Suprapubic skin (tissue), 4 donors: ENCODE results near the gene PXMP2. TPM values are rescaled to one million over a fixed set of nuclear protein-coding genes. Genes with fewer than 3 reads are reported as not detected.

ENCODE experiments used
- DNase-seq, 2 donors: peaks; one replicate each; pipeline ENCODE4 v3.0.0-alpha.2; 2019; ENCODE audit warnings: low spot score in 2 of 2
- H3K27ac ChIP-seq: fragments of 200-600 bp; sonication (generic); one replicate; pipeline ENCODE4 v1.5.1; 2019
- H3K27me3 ChIP-seq: fragments of 200-600 bp; sonication (generic); one replicate; pipeline ENCODE4 v1.5.1; 2019
- H3K36me3 ChIP-seq: fragments of 200-600 bp; sonication (generic); one replicate; pipeline ENCODE4 v1.5.1; 2019
- H3K4me1 ChIP-seq: fragments of 200-600 bp; sonication (generic); one replicate; pipeline ENCODE4 v1.5.1; 2019
- H3K4me3 ChIP-seq: fragments of 200-600 bp; sonication (generic); one replicate; pipeline ENCODE4 v1.5.1; 2019; ENCODE audit warnings: mild to moderate bottlenecking
- H3K9me3 ChIP-seq: fragments of 200-600 bp; sonication (generic); one replicate; pipeline ENCODE4 v1.5.1; 2019
- EP300 ChIP-seq: sonication (generic); formaldehyde crosslinking; IDR thresholded peaks from one replicate; pipeline ENCODE4 v1.6.1; 2017; ENCODE audit warnings: antibody characterized with exemption
- POLR2A ChIP-seq, 2 donors: fragments of 450-650 bp; IDR thresholded peaks; one replicate each; pipeline ENCODE4 v1.6.1; 2017; ENCODE audit warnings: antibody characterized with exemption in 2 of 2, mild to moderate bottlenecking in 2 of 2, moderate library complexity in 2 of 2
- POLR2AphosphoS5 ChIP-seq, 3 donors: sonication (generic); formaldehyde crosslinking; IDR thresholded peaks; one replicate each; pipeline ENCODE4 v1.6.1; 2017; ENCODE audit warnings: antibody characterized with exemption in 3 of 3
- WGBS: methylation state at CpG from one replicate; pipeline ENCODE4 v1.1.5; 2018; 5-methylcytosine and 5-hydroxymethylcytosine counted together
- total RNA-seq, 4 donors: library from RNA; depleted of rRNA; stranded (reverse); fragments of >200 nt; gene quantifications; one replicate each; pipeline ENCODE4 v1.1.0, GENCODE V29; 2016
- TF ChIP-seq, protein P1 (sequence below), 2 donors: fragments of 200-600 bp in 1 of 2; fragments of 450-650 bp in 1 of 2; sonication (generic) in 1 of 2; IDR thresholded peaks; one replicate each; pipeline ENCODE4 v1.5.1; 2016 to 2019; ENCODE audit warnings: antibody characterized with exemption in 2 of 2, mild to moderate bottlenecking in 1 of 2, moderate library complexity in 1 of 2

Gene PXMP2
- total RNA-seq, 4 donors from 2014 or later: 10.0 to 30.0 (median 22.4) TPM

DNA sequence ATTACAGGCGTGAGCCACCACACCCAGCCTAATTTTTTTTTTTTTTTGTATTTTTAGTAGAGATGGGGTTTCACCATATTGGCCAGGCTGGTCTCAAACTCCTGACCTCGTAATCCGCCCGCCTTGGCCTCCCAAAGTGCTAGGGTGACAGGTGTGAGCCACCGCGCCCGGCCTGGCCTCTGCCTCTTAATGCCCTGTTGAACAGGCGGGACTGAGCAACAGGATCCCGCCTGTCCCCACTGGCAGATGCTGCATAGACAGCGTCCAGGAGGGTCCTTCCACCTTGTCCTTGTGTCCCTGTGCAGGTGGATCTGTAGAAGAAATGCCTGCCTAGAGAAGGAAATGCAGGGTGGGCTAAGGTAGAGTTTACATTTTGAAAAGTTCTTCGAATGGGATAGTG lies 29.0 kb downstream of the PXMP2 start:
- TF ChIP-seq, protein P1, sequence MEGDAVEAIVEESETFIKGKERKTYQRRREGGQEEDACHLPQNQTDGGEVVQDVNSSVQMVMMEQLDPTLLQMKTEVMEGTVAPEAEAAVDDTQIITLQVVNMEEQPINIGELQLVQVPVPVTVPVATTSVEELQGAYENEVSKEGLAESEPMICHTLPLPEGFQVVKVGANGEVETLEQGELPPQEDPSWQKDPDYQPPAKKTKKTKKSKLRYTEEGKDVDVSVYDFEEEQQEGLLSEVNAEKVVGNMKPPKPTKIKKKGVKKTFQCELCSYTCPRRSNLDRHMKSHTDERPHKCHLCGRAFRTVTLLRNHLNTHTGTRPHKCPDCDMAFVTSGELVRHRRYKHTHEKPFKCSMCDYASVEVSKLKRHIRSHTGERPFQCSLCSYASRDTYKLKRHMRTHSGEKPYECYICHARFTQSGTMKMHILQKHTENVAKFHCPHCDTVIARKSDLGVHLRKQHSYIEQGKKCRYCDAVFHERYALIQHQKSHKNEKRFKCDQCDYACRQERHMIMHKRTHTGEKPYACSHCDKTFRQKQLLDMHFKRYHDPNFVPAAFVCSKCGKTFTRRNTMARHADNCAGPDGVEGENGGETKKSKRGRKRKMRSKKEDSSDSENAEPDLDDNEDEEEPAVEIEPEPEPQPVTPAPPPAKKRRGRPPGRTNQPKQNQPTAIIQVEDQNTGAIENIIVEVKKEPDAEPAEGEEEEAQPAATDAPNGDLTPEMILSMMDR (IDR thresholded peaks at IDR 0.05): no peak
- TF ChIP-seq EP300 (no peak), POLR2A (IDR thresholded peaks at IDR 0.05) (no peak), POLR2AphosphoS5 (IDR thresholded peaks at IDR 0.05) (no peak)
- Histone ChIP-seq H3K9me3 (no peaks in the 10 kb centered on the region), H3K27me3 (no peaks in the 10 kb centered on the region), H3K27ac (no peak overlapping the region), H3K4me1 (peaks cover 18% of the 10 kb centered on the region), H3K4me3 (no peak overlapping the region), H3K36me3 (peaks cover 67% of the 10 kb centered on the region)
- 79% methylated on average over 11 of the region's 11 CpGs for WGBS
- DNase-seq: no peak

DNA sequence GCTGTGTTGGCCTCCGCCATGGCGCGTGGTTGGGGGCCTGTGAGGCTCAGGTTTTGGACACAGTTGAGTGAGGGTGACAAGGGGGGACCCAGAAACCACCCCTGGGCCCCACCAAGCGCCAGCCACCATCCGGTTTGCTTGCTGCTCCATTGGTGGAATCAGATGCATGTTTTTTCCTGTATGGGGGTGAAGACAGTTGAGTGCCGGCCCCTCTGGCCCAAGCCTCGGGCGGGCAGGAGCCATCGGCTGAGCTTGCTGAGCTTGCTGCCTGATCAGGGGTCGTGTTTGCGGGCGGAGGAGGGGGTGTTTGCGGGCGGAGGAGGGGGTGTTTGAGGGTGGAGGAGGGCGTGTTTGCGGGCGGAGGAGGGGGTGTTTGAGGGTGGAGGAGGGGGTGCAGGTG lies 29.6 kb downstream of the PXMP2 start:
- Histone ChIP-seq H3K27ac (no peak overlapping the region), H3K9me3 (no peaks in the 10 kb centered on the region), H3K27me3 (no peaks in the 10 kb centered on the region), H3K36me3 (peaks cover 74% of the 10 kb centered on the region), H3K4me1 (peaks cover 11% of the 10 kb centered on the region), H3K4me3 (no peak overlapping the region)
- TF ChIP-seq POLR2A (IDR thresholded peaks at IDR 0.05): no peak
- TF ChIP-seq EP300: no peak
- TF ChIP-seq POLR2AphosphoS5 (IDR thresholded peaks at IDR 0.05): no peak
- TF ChIP-seq, protein P1 (IDR thresholded peaks at IDR 0.05): no peak
- no peak for DNase-seq
- 84% methylated on average over 17 of the region's 17 CpGs for WGBS

DNA sequence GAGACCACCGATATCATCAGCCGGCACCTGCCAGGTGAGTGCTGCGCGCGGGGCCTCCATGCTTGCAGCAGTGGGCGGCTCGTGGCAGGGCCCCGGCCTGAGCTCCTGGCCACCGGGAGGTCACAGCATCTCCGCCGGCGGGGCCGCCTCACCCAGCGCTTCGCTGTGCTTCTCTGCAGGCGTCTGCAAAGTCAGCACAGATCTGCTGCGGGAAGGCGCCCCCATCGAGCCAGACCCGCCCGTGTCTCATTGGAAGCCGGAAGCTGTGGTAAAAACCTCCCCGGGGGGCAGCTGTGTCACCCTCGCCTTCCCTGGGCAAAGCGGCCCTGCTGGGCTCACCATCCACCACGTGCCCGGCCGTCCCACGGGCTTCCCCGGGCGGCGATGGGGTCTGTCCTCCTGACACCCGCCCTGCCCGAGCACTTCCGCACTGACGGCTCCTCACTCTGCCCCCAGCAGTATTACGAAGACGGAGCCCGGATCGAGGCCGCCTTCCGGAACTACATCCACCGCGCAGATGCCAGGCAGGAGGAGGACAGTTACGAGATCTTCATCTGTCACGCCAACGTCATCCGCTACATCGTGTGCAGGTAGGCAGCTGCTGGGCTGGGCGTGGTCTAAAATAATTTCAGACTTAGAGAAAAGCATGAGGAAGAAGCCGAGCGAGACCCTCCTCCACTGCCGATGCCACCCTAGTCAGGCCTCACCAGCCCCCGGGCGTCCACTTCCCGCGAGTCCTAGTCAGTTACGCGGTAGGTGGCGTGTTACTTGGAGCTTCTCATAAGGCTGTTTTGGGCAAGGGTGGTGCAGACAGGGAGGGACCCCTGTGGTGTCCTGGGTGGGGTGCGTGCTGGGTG lies 30.4 kb downstream of the PXMP2 start:
- peaks cover 80% of the 10 kb centered on the region for H3K36me3 ChIP-seq
- WGBS: 96% methylated on average over 39 of the region's 61 CpGs

DNA sequence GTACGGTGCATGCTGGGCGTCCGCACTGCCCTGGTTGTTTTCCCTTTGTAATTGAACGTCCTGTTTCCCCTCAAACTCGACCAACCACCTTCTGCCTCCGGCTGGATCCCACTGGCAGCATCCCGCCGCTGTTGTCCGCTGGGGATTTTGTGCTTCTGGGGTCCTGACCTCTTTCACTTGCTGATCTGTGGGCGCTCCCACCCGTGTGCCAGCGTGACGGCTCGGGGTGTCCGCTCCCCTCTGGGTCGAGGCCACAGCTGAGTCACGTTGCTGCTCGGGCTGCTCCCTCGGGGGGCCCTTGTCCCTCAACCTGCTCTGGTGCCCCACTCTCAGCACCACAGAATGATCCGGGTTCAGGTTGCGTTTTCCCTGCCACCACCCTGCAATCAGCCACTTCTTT lies 31.3 kb downstream of the PXMP2 start:
- Histone ChIP-seq H3K4me1 (no peaks in the 10 kb centered on the region), H3K36me3 (peaks cover 89% of the 10 kb centered on the region), H3K9me3 (no peaks in the 10 kb centered on the region), H3K27ac (no peak overlapping the region), H3K4me3 (no peak overlapping the region), H3K27me3 (no peaks in the 10 kb centered on the region)
- no peak for DNase-seq
- WGBS: 91% methylated on average over 17 of the region's 21 CpGs
- TF ChIP-seq EP300 (no peak), POLR2AphosphoS5 (IDR thresholded peaks at IDR 0.05) (no peak), POLR2A (IDR thresholded peaks at IDR 0.05) (no peak)
- TF ChIP-seq, protein P1 (IDR thresholded peaks at IDR 0.05): no peak

More for the DNA sequence above, 30.4 kb downstream of the PXMP2 start:
- no peak overlapping the region for H3K4me3 ChIP-seq
- TF ChIP-seq EP300 (no peak), POLR2A (IDR thresholded peaks at IDR 0.05) (no peak), POLR2AphosphoS5 (IDR thresholded peaks at IDR 0.05) (no peak)
- TF ChIP-seq, protein P1 (IDR thresholded peaks at IDR 0.05): no peak
- no peaks in the 10 kb centered on the region for H3K9me3 ChIP-seq
- H3K27me3 ChIP-seq: no peaks in the 10 kb centered on the region
- H3K27ac ChIP-seq: no peak overlapping the region
- peaks cover 5% of the 10 kb centered on the region for H3K4me1 ChIP-seq
- no peak for DNase-seq

DNA sequence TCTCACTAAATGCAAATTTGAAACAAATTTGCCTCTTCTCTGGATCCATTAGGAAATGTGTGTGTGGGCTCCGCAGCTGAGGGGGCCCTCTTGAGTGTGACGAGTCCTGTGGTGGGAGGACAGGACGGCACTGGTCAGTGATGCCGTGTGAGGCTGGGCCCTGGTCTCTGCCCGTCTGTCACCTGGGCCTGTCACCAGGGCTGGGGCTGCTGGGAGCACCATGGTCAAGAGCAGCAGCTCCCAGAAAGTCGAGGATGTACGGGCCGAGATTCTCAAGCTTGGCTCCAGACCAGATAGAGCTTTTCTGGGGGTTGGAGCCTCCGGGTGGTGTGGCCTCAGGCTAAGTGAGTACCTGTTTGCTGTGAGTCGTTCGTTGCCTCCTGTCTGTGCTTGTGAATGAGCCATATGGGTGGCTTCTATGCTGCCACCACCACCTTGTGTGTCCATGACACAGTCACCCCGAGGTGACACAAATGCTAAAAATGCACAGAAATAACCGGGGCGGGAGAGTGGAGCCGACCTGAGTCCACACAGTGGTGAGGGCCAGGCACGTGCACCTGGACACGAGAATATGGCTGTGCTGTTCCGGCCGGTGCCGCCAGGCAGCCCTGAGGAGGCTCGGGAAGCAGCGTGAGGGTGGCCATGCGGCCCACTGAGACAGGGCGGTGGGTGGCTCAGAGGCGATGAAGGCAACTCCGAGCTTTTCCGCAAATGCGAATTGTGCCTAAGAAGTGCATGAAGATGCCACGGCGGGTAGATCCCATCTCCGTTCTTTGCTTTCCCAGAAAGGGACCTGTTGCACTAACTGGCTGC lies 32.0 kb downstream of the PXMP2 start:
- no peaks in the 10 kb centered on the region for H3K9me3 ChIP-seq
- H3K36me3 ChIP-seq: peaks cover 95% of the 10 kb centered on the region
- H3K4me3 ChIP-seq: no peak overlapping the region
- 95% methylated on average over 22 of the region's 31 CpGs for WGBS
- H3K4me1 ChIP-seq: no peaks in the 10 kb centered on the region
- no peak overlapping the region for H3K27ac ChIP-seq
- no peaks in the 10 kb centered on the region for H3K27me3 ChIP-seq
- DNase-seq: no peak
- TF ChIP-seq, protein P1 (IDR thresholded peaks at IDR 0.05): no peak
- TF ChIP-seq POLR2AphosphoS5 (IDR thresholded peaks at IDR 0.05) (no peak), EP300 (no peak), POLR2A (IDR thresholded peaks at IDR 0.05) (no peak)
